ENCODE results near the gene ZSCAN20. TPM values are rescaled to one million over a fixed set of nuclear protein-coding genes. Genes with fewer than 3 reads are reported as not detected.

Gene ZSCAN20
- total RNA-seq, 4 donors from 2014 or later: 2.7 to 7.0 (median 4.2) TPM

DNA sequence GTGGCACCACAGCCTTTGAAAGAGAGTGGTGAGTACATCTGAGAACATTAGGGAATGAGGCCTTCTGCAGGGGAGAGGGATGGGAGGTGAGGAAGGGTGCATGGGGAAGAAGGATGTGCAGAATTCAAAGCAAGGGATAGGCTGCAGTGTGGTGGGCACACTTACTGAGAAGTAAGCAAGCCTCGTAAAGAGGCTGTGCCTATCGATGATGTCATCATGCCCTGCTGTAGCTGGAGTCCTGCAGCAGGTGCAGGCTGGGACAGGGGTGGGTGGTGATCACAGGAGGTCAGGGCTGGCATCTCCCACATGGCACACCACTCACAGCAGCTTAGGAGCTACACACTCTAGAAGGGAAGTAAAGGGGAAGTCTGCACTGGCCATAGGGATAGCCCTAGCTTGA is 16.2 kb downstream of the ZSCAN20 start:
- Histone ChIP-seq H3K27ac (no peak overlapping the region), H3K4me1 (no peaks in the 10 kb centered on the region), H3K4me3 (no peak overlapping the region), H3K9me3 (peaks cover 0 to 4% (median 0%) of the 10 kb centered on the region in 3 donors), H3K27me3 (no peaks in the 10 kb centered on the region), H3K36me3 (peaks cover 0 to 73% of the 10 kb centered on the region in 2 donors)
- ATAC-seq (no peak), DNase-seq (no peak)
- TF ChIP-seq, protein P1, sequence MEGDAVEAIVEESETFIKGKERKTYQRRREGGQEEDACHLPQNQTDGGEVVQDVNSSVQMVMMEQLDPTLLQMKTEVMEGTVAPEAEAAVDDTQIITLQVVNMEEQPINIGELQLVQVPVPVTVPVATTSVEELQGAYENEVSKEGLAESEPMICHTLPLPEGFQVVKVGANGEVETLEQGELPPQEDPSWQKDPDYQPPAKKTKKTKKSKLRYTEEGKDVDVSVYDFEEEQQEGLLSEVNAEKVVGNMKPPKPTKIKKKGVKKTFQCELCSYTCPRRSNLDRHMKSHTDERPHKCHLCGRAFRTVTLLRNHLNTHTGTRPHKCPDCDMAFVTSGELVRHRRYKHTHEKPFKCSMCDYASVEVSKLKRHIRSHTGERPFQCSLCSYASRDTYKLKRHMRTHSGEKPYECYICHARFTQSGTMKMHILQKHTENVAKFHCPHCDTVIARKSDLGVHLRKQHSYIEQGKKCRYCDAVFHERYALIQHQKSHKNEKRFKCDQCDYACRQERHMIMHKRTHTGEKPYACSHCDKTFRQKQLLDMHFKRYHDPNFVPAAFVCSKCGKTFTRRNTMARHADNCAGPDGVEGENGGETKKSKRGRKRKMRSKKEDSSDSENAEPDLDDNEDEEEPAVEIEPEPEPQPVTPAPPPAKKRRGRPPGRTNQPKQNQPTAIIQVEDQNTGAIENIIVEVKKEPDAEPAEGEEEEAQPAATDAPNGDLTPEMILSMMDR (IDR thresholded peaks at IDR 0.05 in 4 of 5, conservative IDR thresholded peaks at IDR 0.05 in 1 of 5): no peak
- TF ChIP-seq POLR2A (IDR thresholded peaks at IDR 0.05): no peak
- intact Hi-C loops (cut with DNase I; ENCODE audit: low total_unique reads) (no loop called here), in situ Hi-C loops (cut with MboI; ENCODE audit: low sequenced_read_pairs in 4 of 4) (no loop called here)

DNA sequence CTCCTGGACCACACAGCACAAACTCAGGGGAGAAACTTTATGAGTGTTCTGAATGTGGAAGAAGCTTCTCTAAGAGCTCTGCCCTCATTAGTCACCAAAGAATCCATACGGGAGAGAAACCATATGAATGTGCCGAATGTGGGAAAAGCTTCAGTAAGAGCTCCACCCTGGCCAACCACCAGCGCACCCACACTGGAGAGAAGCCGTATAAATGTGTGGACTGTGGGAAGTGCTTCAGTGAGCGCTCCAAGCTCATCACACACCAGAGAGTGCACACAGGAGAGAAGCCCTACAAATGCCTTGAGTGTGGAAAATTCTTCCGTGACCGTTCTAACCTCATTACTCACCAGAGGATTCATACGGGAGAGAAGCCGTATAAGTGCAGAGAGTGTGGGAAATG is 22.5 kb downstream of the ZSCAN20 start:
- in situ Hi-C loops (cut with MboI; ENCODE audit: low sequenced_read_pairs in 4 of 4): no loop called here
- ATAC-seq (no peak), DNase-seq (no peak)
- intact Hi-C loops (cut with DNase I; ENCODE audit: low total_unique reads): no loop called here
- Histone ChIP-seq H3K9me3 (peaks cover 4 to 45% (median 6%) of the 10 kb centered on the region in 3 donors), H3K27ac (no peak overlapping the region), H3K27me3 (no peaks in the 10 kb centered on the region), H3K36me3 (peaks cover 12 to 68% of the 10 kb centered on the region in 2 donors), H3K4me1 (no peaks in the 10 kb centered on the region), H3K4me3 (peak overlapping the region in 1 of 4 donors; percentile 29)
- TF ChIP-seq, protein P1 (IDR thresholded peaks at IDR 0.05 in 4 of 5, conservative IDR thresholded peaks at IDR 0.05 in 1 of 5): no peak
- TF ChIP-seq POLR2A (IDR thresholded peaks at IDR 0.05): no peak

DNA sequence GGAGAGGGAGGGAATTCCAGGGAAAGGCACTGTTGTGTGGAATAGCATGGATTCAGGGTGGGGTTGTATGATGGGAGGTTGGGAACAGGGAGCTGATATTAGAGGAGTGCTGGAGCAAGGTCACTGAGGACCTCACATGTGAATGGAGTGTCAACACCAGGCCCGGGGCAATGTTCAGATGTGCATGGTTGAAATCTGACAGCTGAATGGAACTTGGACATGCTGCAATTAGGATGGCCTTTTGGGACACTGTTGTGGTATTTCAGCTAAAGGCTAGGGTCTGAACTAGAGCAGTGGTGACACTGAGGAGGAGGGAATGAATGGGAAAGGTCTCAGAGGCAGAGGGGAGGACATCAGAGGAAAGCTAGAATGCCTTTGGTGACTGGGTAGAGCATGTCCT is 25.0 kb downstream of the ZSCAN20 start:
- H3K27me3 ChIP-seq: no peaks in the 10 kb centered on the region
- no peak overlapping the region for H3K4me3 ChIP-seq
- intact Hi-C loops (cut with DNase I; ENCODE audit: low total_unique reads): no loop called here
- peaks cover 12 to 43% of the 10 kb centered on the region in 2 donors for H3K36me3 ChIP-seq
- TF ChIP-seq, protein P1 (IDR thresholded peaks at IDR 0.05 in 4 of 5, conservative IDR thresholded peaks at IDR 0.05 in 1 of 5): no peak
- no peak for TF ChIP-seq POLR2A (IDR thresholded peaks at IDR 0.05)
- H3K9me3 ChIP-seq: peaks cover 4 to 45% (median 6%) of the 10 kb centered on the region in 3 donors
- no peak overlapping the region for H3K27ac ChIP-seq
- no peaks in the 10 kb centered on the region for H3K4me1 ChIP-seq
- in situ Hi-C loops (cut with MboI; ENCODE audit: low sequenced_read_pairs in 4 of 4): no loop called here
- DNase-seq (no peak), ATAC-seq (no peak)

DNA sequence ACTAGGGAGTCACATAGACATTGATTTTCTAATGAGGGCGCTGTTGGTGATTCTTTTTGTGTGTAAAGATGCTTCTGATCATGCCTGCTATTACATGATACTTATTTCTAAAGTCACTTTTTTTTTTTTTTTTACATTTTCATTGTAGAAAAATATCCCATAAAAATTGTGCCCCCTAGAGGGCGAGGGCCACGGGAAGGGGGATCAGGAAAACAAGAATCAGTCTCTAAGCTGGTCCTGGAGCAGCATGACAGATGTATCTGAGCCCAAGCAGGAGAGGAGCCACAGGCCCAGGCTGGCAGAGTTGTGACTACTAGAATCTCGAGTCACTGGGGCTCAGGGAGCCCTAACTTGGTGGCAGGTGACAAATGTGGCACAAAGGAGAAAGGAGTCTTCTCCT is 28.1 kb downstream of the ZSCAN20 start:
- DNase-seq: no peak
- H3K36me3 ChIP-seq: peaks cover 0 to 14% of the 10 kb centered on the region in 2 donors
- TF ChIP-seq, protein P1 (IDR thresholded peaks at IDR 0.05 in 4 of 5, conservative IDR thresholded peaks at IDR 0.05 in 1 of 5): no peak
- TF ChIP-seq POLR2A (IDR thresholded peaks at IDR 0.05): no peak
- H3K4me1 ChIP-seq: no peaks in the 10 kb centered on the region
- intact Hi-C loops (cut with DNase I; ENCODE audit: low total_unique reads) (no loop called here), in situ Hi-C loops (cut with MboI; ENCODE audit: low sequenced_read_pairs in 4 of 4) (no loop called here)
- no peak overlapping the region for H3K4me3 ChIP-seq
- H3K27ac ChIP-seq: no peak overlapping the region
- H3K27me3 ChIP-seq: no peaks in the 10 kb centered on the region
- peaks cover 0 to 21% (median 0%) of the 10 kb centered on the region in 3 donors for H3K9me3 ChIP-seq
- ATAC-seq: no peak

DNA sequence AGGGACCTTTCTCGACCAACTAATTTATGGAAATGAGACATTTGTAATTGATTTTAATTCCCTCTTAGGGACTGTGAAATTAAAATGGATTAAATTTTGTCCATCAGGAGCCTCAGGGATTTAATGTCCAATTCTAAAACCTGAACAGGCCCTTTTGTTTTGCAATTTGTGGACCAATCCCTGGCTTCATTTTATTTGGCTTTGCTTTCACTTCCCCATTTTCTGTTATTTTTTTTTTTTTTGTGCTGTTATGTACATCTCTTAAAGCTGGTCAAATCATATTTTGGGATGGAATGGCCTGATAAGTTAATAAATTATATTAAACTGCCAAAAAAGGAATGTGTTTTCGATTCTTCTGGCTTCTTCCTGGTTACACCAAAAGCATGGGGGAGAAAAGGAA is 28.9 kb downstream of the ZSCAN20 start:
- intact Hi-C loops (cut with DNase I; ENCODE audit: low total_unique reads): no loop called here
- H3K4me3 ChIP-seq: no peak overlapping the region
- DNase-seq (no peak), ATAC-seq (no peak)
- in situ Hi-C loops (cut with MboI; ENCODE audit: low sequenced_read_pairs in 4 of 4): no loop called here
- TF ChIP-seq, protein P1 (IDR thresholded peaks at IDR 0.05 in 4 of 5, conservative IDR thresholded peaks at IDR 0.05 in 1 of 5): no peak
- no peak for TF ChIP-seq POLR2A (IDR thresholded peaks at IDR 0.05)
- no peaks in the 10 kb centered on the region for H3K4me1 ChIP-seq
- H3K27ac ChIP-seq: no peak overlapping the region
- H3K27me3 ChIP-seq: no peaks in the 10 kb centered on the region
- H3K9me3 ChIP-seq: peaks cover 0 to 15% (median 0%) of the 10 kb centered on the region in 3 donors
- peaks cover 0 to 8% of the 10 kb centered on the region in 2 donors for H3K36me3 ChIP-seq

All from gastrocnemius medialis (tissue), 4 donors.